OCI-LY3 (cell line): ENCODE results near the gene ARHGAP27.

Source experiments
- CTCF ChIP-seq: fragments of 200-600, 300-600 bp; sonication (generic); IDR thresholded peaks from 2 replicates; pipeline ENCODE4 v1.5.1; 2014; ENCODE audit warnings: antibody characterized with exemption, low read length, low read depth
- EZH2phosphoT487 ChIP-seq: fragments of 200-600 bp; shearing (Covaris generic); IDR thresholded peaks from 2 replicates; pipeline ENCODE4 v1.6.1; 2018; ENCODE audit warnings: antibody characterized with exemption, mixed run types, low read depth

- no peak for TF ChIP-seq CTCF
- no peak for TF ChIP-seq EZH2phosphoT487
These were observed 40.8 kb downstream of the ARHGAP27 start for GRCh38 chr17:45391918-45392317.
